Metanephros (tissue), 2 donors: ENCODE measurements around the gene RPS6KA4. TPM values are rescaled to one million over a fixed set of nuclear protein-coding genes. Genes with fewer than 3 reads are reported as not detected.

Experiments used
- small RNA-seq: library from RNA; depleted of rRNA; stranded (forward); fragments of <200 nt; gene quantifications from one replicate; pipeline ENCODE3, GENCODE V24; 2014; ENCODE audit warnings: low replicate concordance
- total RNA-seq: library from RNA; depleted of rRNA; stranded (reverse); fragments of >200 nt; gene quantifications from one replicate; pipeline ENCODE4 v1.2.3, GENCODE V29; 2014

RPS6KA4 gene
- total RNA-seq: 16.8 TPM

DNA sequence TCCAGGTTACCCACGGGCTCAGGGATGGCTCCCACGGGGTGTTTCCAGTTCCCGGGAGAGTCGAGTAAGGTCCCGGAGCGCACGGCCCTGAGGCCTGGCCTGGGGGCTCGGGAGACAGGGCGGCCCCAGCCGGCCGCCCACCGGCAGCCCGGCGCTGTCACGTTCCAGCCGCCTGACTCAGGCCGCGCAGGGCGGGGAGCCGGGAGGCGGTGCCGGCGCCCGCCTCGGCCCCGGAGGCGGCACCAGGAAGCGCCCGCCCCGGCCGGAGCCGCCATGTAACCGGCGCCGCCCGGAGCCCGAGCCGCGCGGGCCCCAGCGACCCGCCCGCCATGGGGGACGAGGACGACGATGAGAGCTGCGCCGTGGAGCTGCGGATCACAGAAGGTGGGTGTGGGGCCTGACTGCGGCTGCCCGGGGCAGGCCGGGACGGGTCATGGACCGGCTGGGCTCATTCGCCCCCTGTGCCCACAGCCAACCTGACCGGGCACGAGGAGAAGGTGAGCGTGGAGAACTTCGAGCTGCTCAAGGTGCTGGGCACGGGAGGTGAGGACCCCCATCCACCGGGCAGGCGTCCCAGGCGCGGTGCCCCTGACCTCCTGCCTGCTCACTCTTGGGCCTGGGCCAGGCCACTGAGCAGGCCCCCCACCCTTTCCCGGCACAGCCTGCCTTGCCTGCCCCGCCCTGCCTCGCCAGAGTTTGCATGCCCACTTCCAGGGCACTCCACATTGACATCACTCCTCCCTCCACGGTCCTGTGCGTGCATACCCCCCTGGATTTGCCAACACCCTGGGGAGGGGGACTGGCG is at the start of gene RPS6KA4:
TSS of gene RPS6KA4 (plus strand) at position 256 of the 805 bp plus-strand sequence. CDS start at position 330, 74 bp downstream.

DNA sequence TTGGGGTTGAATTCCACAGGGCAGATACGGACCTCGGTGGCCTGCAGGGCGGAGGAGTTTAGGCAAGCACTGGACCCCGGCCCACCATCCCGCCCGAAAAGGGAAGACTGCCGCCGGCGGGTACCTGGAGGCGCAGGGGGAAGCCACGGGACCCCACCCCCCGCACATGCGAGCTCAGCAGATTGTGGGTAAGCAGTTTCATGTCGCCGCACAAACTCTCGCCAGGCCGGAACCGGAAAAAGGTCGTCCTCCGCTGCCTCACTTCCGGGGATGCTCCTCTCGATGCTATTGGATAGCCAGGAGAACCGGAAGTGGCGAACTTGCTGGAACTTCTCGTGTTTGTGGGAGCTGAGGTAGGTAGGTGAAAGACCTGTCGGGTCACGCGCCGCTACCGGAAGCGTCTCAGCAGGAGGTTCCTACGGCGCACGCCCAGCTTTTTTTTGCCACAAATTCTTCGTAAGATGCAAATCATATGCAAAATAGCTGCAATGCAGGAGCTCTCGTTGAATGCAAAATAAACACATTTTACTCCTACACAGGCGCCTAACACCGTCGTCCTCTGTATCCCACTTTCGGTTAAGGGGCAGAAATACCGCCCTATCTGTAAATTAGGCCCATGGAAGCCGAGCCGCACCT is 41.5 kb upstream of the RPS6KA4 start, which contains the start of gene TRMT112:
TSS of gene TRMT112 (minus strand) at position 235 of the 636 bp plus-strand sequence. CDS start at position 202, 33 bp downstream.

GRCh38 chr11:64317961-64318765 is 40.8 kb upstream of the RPS6KA4 start, which contains the start of gene PRDX5:
Gene PRDX5, plus strand, starts transcription at chr11:64318121. Its CDS starts 95 bp downstream, at chr11:64318216.

GRCh38 chr11:64339754-64340408 is 19.1 kb upstream of the RPS6KA4 start, which contains the start of gene CCDC88B:
Gene CCDC88B, plus strand, starts transcription at chr11:64340204. Its CDS starts 63 bp downstream, at chr11:64340267.

Small RNA genes within 50 kb of the gene (small RNA-seq; reads per million reads assigned to genes)
- gene MIR1237 (not detected), gene MIR7155 (0.07 reads per million)

Other genes with a start within 250 kb of the RPS6KA4 start
- 36.0 TPM for gene MACROD1, start 193.0 kb upstream of the RPS6KA4 start, total RNA-seq
- 114 TPM for gene STIP1, start 173.0 kb upstream of the RPS6KA4 start, total RNA-seq
- 13.4 TPM for gene FERMT3, start 152.4 kb upstream of the RPS6KA4 start, total RNA-seq
- 35.5 TPM for gene TRPT1, start 133.0 kb upstream of the RPS6KA4 start, total RNA-seq
- 51.3 TPM for gene NUDT22, start 132.9 kb upstream of the RPS6KA4 start, total RNA-seq
- gene DNAJC4, start 128.6 kb upstream of the RPS6KA4 start, total RNA-seq: 28.6 TPM
- 50.6 TPM for gene VEGFB, start 124.6 kb upstream of the RPS6KA4 start, total RNA-seq
- gene FKBP2, start 118.1 kb upstream of the RPS6KA4 start, total RNA-seq: 104 TPM
- gene PPP1R14B, start 112.2 kb upstream of the RPS6KA4 start, total RNA-seq: 48.6 TPM
- 16.9 TPM for gene PLCB3, start 107.6 kb upstream of the RPS6KA4 start, total RNA-seq
- gene BAD, start 74.5 kb upstream of the RPS6KA4 start, total RNA-seq: 101 TPM
- 13.6 TPM for gene GPR137, start 73.3 kb upstream of the RPS6KA4 start, total RNA-seq
- gene KCNK4, start 67.9 kb upstream of the RPS6KA4 start, total RNA-seq: not detected
- not detected for gene CATSPERZ, start 58.8 kb upstream of the RPS6KA4 start, total RNA-seq
- gene ESRRA, start 53.6 kb upstream of the RPS6KA4 start, total RNA-seq: 29.7 TPM
- gene TRMT112, start 41.6 kb upstream of the RPS6KA4 start, total RNA-seq: 194 TPM
- gene PRDX5, start 41.0 kb upstream of the RPS6KA4 start, total RNA-seq: 138 TPM
- gene CCDC88B, start 19.0 kb upstream of the RPS6KA4 start, total RNA-seq: 10.8 TPM
- gene SLC22A11, start 196.8 kb downstream of the RPS6KA4 start, total RNA-seq: 18.3 TPM
- gene SLC22A12, start 232.1 kb downstream of the RPS6KA4 start, total RNA-seq: 4.6 TPM